GM18517 (cell line): ENCODE measurements around the gene G6PC3.

Experiments
- ATAC-seq: cut with Tn5 transposase; IDR thresholded peaks from one replicate; pipeline ENCODE4 v1.9.1; 2021; ENCODE audit warnings: mild to moderate bottlenecking, moderate library complexity; ENCODE audit not compliant: unreplicated experiment

The G6PC3 gene

DNA sequence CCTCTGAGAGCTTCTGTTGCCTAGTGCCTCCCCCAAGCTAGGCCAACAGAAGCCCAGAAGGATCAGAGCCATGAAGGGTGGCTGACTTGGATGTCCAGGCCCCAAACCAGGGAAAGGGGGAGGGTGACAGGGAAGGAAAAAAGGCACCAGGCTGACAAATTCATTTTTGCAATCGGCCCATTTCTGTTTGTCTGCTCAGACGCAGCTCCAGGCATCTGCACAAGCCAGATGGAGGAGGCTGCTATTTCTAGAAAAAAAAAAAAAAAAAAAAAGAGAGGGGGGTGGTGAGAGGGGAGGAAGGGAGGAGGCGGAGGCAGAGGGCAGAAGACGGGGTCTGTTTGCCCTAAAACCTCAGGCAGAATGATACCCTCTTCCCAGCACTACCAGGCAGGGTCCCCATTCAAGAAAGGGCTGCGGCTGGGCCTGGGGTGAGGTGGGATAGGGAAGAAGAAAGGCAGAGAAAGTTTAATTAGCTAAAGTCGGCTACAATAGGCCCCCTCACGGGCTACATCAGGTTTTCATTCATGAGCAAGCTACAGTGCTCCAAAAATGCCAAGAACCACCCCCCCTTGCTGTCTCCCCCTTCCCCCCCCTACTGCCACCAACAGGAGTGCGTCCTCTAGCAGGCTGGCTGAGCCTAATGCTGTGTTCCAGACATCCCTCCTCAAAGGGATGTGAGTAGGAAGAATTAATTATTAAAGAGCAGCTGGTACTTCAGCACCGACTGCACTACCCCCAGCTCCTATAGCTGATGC, 50.5 kb downstream of the G6PC3 start:
- no peak for ATAC-seq

- no peak for ATAC-seq
These were observed 51.7 kb downstream of the G6PC3 start for GRCh38 chr17:44121997-44122815.

- ATAC-seq: peak; percentile 17
These were observed 52.4 kb downstream of the G6PC3 start for GRCh38 chr17:44122816-44123355.

- ATAC-seq: peak; percentile 80
These were observed 53.0 kb downstream of the G6PC3 start, which contains the start of gene HDAC5 for GRCh38 chr17:44123356-44124117. TSS of gene HDAC5 (minus strand) at chr17:44123641. CDS start at chr17:44117515, 6,126 bp downstream.

DNA sequence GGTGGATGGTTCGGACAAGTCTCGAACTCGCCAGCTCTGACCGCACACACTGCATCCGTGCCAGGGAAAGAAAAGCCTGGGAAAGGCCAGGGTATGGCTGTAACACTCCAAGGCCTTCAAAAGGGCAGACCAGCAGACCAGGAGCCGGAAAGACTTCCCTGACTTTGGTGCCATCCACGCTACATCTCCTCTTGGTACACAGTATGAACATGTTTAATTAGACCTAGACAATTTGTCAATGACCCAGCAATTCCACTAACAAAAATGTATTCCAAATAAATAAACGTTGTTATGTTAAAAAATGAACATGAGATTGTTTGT, 53.5 kb downstream of the G6PC3 start:
- ATAC-seq: no peak
